Erythroblast (primary cell): ENCODE results near the gene SLC7A4.

Experiments used
- DNase-seq, 2 experiments: peaks; one replicate each; lab custom pipeline; 2025; lab: John Stamatoyannopoulos, UW
- GATA1 ChIP-seq: IDR thresholded peaks from 2 replicates; pipeline ENCODE4 v1.6.1; 2011; ENCODE audit warnings: low read depth, mild to moderate bottlenecking, control low read depth, low read length, moderate library complexity
- POLR2A ChIP-seq: IDR thresholded peaks from 2 replicates; pipeline ENCODE4 v1.6.1; 2011; ENCODE audit warnings: mild to moderate bottlenecking, low read length

The SLC7A4 gene

DNA sequence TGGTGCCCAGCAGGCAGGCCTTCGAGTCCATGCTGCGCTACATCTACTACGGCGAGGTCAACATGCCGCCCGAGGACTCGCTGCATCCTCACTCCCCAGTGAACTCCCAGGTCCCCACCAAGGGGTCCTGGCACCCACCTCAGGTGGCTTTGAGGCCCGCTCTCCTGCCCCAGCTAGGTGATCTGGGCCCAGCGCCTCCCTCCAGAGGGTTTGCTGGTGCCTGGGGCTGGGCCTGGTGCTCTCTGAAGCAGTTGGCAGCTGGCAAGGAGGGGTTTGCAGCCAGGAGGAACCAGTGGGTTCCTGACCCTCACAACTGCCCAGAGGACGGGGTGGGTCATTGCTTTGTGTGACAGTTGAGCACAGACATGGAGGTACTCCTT lies 36.3 kb downstream of the SLC7A4 start:
- no peak for DNase-seq
- TF ChIP-seq POLR2A (no peak), GATA1 (no peak)

DNA sequence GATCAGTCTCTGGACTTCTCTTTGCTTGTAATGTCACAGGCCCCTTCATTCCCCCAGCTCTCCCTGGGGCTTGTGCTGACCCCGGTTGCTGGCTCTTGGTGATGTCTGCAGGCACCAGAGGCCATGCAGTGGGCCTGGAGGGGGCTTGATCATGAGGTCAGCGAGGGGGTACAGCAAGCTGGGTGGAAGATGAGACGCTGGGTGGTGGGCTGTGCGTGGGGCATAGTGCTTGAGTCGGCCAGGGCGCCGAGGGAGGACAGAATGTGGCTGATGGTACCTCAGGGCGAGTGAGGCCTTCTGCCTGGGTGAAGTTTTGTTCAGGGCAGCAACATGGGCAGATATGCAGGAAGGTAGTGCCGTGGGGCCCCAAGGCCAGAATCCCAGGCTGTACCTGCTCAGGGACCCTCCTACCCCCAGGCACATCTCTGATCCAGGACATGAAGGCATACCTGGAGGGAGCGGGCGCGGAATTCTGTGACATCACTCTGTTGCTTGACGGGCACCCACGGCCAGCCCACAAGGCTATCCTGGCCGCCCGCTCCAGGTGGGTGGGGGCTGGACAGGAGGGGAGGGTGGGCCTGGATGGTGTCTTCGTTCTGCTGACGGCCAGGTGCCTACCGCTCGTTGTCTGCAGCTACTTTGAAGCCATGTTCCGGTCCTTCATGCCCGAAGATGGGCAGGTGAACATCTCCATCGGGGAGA lies 36.9 kb downstream of the SLC7A4 start:
- TF ChIP-seq POLR2A: no peak
- DNase-seq: no peak

DNA sequence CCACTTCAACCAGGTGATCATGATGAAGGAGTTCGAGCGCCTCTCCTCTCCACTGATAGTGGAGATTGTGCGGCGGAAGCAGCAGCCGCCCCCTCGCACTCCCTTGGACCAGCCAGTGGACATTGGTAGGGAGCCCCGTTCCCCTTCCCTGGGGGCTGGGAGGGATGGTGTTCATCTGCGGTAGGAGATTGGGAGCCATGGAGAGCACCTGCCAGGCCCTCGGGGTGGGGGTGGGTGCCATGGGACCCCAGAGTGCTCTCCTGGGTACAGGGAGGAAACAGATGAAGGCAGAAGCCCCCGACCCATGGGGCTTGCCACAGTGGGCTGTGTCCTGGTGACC lies 37.5 kb downstream of the SLC7A4 start:
- no peak for TF ChIP-seq GATA1
- no peak for TF ChIP-seq POLR2A
- DNase-seq: no peak

DNA sequence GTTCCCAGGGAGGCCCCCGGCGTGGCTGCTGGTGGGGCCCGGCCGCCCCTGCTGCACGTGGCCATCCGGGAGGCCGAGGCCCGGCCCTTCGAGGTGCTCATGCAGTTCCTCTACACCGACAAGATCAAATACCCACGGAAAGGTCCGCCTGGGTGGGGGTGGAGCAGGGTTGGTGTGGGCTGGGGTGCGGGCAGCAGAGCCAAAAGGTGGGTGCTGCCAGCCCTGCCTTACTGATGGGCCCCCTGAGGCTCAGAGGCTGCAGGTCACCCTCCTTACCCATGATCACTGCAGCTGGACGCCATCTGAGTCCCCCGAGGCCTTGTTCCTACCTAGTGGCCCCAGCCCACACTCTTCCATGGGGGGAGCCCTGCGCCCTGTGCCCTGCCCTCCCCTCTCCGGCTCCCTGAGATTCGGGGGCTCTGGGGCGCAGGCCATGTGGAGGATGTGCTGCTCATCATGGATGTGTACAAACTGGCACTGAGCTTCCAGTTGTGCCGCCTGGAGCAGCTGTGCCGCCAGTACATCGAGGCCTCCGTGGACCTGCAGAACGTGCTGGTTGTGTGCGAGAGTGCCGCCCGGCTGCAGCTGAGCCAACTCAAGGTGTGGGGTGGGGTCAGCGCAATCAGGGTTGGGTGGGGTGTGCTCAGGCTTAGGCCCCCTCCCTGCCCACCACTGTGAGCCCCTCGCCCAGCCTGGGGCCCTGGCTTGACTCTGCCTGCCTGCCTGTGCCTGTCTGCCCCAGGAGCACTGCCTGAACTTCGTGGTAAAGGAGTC lies 38.0 kb downstream of the SLC7A4 start:
- TF ChIP-seq GATA1 (no peak), POLR2A (no peak)

DNA sequence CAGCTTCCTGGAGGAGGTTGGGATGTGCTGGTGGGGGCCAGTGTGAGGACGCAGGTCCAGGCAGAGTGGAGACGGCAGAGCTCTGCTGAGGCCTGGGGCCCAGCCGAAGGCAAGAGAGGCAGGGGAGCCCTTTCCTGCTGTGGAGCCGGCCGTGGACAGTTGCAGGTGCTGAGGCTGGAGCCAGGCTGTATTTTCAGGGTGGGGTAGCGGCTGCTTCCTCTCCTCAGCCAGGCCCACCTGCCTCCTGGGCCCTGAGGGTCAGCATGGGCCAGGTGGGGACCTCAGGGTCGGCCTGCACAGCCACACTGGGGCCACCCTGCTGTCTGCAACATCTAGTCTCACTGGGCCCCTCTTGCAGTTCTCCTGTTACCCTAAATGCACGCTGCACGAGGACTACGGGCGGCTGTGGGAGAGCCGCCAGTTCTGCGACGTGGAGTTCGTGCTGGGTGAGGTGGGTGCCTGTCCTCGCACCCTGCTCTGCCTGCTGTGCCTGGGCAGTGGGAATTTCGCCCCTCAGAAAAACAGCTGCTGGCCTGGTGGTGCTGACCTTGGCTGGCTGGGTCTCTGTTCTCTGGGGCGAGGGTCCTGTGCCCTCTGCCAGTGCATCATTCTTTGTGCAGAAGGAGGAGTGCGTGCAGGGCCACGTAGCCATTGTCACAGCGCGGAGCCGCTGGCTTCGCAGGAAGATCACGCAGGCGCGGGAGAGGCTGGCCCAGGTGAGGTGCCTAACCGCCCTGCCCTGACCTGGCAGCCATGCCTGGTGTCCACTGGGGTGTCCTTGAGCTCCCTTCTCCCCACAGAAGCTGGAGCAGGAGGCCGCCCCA lies 38.8 kb downstream of the SLC7A4 start:
- TF ChIP-seq POLR2A (no peak), GATA1 (no peak)
- DNase-seq: no peak

More for the DNA sequence above, 38.0 kb downstream of the SLC7A4 start:
- DNase-seq: no peak

DNA sequence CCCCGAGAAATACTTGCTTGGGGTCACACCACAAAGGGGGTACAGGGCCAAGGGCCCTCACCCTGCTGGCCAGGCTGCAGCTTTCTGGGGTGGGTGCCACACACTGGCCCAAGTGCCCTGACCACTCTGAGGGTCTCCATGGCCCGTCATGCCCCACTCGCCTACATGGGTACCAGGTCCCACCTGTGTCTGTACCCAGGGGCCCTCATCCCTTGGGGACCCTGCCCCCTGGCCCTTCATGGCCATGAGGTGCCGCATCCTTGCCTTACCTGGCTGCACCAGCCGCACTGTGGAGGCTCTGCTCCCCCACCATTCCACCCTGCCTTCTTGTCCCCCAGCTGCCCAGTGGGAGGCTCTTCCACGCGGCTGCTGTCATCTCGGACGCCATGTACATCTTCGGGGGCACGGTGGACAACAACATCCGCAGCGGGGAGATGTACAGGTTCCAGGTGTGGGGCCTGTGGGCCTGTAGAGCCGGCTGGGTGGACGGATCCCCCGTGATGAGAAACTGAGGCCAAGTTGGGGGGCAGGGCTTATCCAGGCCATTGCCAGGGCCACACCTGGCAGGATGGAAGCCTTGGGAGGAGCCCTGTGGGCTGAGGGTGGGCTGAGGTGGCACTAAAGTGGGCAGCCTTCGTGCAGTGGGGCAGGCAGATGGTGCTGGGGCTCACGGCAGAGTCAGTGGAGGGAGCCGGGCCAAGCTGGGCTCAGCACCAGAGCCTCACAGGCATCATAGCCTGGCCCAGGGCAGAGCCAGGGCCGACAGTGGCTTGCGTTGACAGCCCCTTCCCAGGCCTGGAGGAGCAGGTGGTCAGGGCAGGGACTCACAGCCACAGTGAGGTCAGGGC lies 39.7 kb downstream of the SLC7A4 start:
- TF ChIP-seq GATA1 (no peak), POLR2A (no peak)

DNA sequence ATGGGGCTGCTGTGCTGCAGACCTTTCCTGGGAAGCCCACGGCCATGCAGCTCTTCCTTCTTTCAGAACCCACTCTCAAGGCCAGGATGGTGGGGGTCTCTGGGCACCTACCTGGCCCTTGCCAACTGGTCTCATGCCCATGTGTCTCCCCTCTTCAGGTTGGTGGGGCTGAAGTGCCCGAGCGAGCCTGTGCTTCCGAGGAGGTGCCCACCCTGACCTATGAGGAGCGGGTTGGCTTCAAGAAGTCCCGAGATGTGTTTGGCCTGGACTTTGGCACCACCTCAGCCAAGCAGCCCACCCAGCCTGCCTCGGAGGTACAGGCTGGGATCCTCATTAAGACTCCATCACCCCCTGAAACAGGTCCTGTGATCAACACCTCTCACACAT lies 40.3 kb downstream of the SLC7A4 start:
- no peak for TF ChIP-seq POLR2A
- no peak for TF ChIP-seq GATA1
- DNase-seq: no peak

More for the DNA sequence above, 39.7 kb downstream of the SLC7A4 start:
- no peak for DNase-seq

DNA sequence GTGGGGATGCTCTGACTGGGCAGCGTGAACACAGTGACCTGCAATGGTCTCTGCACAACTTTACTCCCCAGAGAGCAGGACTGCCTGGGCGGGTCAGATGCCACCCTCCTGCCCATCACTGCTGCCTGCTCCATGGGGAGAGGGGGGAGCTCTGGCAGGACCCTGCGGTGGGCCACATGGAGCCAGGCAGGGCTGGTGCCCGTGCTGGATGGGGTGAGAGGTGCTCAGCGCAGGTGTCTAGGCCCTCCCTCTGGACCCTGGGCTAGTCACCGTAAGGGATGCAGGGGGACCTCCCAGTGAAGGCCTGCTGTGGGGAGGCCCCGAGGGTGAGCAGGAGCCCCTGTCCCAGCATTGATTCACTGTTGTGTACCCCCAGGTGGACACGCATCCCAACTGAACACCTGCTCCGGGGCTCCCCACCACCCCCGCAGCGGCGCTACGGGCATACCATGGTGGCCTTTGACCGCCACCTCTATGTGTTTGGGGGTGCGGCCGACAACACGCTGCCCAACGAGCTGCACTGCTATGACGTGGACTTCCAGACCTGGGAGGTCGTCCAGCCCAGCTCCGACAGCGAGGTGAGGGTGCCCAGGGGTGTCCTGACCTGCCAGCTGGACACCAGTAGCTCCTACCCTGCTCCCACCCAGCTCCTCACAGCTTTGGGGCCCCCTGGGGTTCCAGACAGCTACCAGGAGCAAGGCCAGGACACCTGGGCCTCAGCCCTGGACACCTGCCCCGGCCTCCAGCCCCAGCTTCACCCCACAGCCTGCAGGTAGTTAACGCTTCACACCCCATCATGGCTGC lies 40.9 kb downstream of the SLC7A4 start:
- TF ChIP-seq GATA1 (no peak), POLR2A (no peak)
- no peak for DNase-seq

DNA sequence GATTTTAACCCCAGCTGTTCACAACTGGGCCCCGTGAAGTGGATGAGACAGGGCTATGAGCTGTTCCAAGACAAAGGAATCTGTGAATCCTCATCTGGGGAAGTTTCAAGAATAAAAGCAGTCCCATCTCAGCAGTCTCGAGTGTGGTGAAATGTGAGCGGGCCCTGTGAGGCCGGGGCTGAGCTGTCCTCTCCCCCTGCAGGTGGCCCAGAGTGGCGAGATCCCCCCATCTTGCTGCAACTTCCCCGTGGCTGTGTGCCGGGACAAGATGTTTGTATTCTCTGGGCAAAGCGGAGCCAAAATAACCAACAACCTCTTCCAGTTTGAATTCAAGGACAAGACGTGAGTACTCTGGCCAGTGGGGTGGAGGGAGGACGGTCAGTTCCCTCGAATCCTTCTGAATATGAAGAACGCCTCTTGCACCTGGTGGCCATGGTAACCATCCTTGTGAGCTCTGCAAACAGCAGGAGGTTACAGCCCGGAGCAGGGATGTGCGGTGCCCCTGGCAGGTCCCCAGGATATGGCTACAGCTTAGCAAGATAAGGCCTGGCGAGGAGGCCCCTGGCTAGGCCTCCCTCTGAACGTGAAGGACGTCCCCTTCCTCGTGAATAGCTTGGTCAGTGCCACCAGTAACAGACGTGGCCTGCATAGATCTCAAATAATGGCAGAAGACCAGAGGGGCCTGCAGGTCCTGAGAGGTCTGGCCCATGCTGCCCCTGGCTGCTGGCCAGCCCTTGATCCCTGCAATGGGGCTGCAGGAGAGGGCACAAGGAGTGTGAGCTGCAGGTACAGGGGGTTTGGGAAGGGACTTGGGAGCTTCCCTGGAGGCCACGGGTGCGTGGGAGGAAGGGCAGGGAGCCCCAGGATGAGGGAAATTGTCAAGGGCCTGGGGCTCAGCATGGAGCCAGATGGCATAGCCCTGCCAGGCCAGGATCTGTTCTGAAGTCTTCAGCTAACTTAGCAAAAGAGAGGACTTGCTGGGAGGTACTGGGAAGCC lies 41.9 kb downstream of the SLC7A4 start:
- TF ChIP-seq POLR2A: no peak
- no peak for TF ChIP-seq GATA1
- no peak for DNase-seq

DNA sequence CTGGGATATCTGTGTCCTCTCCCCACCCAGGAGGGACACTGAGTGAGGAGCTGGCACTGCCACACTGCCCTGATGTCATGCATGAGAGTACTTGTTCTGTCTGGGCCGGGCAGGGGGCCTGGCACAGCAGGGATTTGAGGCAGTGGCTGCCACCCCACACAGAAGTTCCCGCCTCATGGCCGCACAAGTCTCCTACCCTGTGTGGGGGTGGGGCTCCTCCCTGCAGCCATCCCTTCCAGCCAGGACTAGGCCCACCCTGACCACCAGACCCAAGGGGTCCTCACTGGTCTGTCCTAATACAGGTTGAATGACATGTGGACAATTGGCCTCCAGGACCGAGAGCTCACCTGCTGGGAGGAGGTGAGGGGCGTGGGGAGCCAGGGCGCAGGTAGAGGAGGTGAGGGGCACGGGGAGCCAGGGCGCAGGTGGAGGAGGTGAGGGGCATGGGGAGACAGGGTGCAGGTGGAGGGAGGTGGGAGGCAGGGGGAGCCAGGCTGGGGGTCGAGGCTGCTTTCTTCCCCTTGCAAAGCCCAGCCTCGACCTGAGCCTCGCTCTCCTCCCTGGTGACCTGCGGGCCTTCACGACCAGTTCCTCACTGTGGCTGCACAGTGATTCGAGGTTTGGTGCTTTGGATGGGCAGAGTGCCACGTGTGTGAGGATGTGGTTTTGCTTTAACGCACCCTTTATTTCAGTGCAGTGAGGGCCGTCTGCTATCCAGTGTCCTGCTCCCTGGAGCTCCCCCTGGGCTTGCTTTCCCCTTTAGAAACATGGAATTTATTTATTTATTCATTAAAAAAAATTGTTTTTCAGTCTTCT lies 42.8 kb downstream of the SLC7A4 start:
- no peak for DNase-seq
- TF ChIP-seq POLR2A (no peak), GATA1 (no peak)
